IPS-15b (cell line): ENCODE data around the gene TIAL1.
A peak's percentile ranks its signal among the peaks of the same experiment; 100 is the strongest.

Experiments used
- H3K27me3 ChIP-seq: one replicate; pipeline ENCODE4 v1.6.1; 2013; ENCODE audit warnings: low read length; ENCODE audit not compliant: control insufficient read depth, insufficient read depth
- H3K36me3 ChIP-seq: one replicate; pipeline ENCODE4 v1.6.1; 2013; ENCODE audit warnings: low read length; ENCODE audit not compliant: control insufficient read depth, insufficient read depth
- H3K4me1 ChIP-seq: one replicate; pipeline ENCODE4 v1.6.1; 2013; ENCODE audit warnings: mild to moderate bottlenecking, low read length; ENCODE audit not compliant: control insufficient read depth, insufficient read depth
- H3K4me3 ChIP-seq: one replicate; pipeline ENCODE4 v1.5.1; 2013; ENCODE audit warnings: low read depth, low read length
- H3K9ac ChIP-seq: one replicate; pipeline ENCODE4 v1.6.1; 2013; ENCODE audit warnings: low read depth, mild to moderate bottlenecking, low read length
- H3K9me3 ChIP-seq: one replicate; pipeline ENCODE4 v1.6.1; 2013; ENCODE audit warnings: mild to moderate bottlenecking, low read length; ENCODE audit not compliant: control insufficient read depth, insufficient read depth

TIAL1 gene

GRCh38 chr10:119543814-119544642, 52.7 kb downstream of the TIAL1 start:
- peaks cover 3% of the 10 kb centered on the region for H3K4me1 ChIP-seq
- H3K27me3 ChIP-seq: peaks cover 25% of the 10 kb centered on the region
- no peaks in the 10 kb centered on the region for H3K9me3 ChIP-seq
- H3K9ac ChIP-seq: no peak overlapping the region
- peak overlapping the region; percentile 76 for H3K4me3 ChIP-seq
- H3K36me3 ChIP-seq: no peaks in the 10 kb centered on the region

- H3K27me3 ChIP-seq: peaks cover 25% of the 10 kb centered on the region
- peak overlapping the region; percentile 76 for H3K4me3 ChIP-seq
- H3K36me3 ChIP-seq: no peaks in the 10 kb centered on the region
- no peaks in the 10 kb centered on the region for H3K9me3 ChIP-seq
- no peak overlapping the region for H3K9ac ChIP-seq
- peaks cover 3% of the 10 kb centered on the region for H3K4me1 ChIP-seq
Measured at GRCh38 chr10:119542988-119543813, 53.6 kb downstream of the TIAL1 start.

DNA sequence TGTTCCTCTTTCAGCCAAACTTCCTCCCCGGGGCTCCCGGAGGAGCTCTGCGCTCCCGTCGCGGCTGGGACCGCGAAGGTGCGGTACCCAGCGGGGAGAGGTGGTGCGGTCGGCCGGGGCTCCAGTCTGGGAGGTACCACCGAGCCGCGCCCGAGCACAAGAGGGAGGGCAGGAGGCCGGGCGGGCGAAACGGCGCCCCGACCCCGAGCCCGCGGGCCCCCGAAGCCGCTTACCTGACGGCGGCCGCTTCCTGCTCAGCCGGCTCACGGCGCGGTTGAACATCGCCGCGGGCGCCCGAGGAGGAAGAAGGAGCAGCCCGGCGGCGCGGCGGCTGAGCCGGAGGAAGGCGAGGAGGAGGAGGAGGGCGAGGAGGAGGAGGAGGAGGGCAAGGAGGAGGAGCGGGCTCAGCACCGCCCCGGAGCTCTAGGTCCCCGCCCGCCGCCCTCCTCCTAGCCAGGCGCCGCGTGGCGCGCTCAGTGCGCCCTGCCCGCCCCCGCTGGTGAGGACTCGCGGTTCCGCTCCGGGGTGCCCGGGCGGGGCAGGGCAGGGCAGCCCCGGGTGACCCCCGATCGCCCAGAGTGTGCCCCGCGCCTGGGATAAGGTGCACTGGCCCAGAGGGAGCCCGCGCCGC, 54.3 kb downstream of the TIAL1 start, which contains the start of gene RGS10:
TSS of gene RGS10 (minus strand) at position 363 of the 631 bp plus-strand sequence. CDS start at position 282, 81 bp downstream.
- Histone ChIP-seq H3K9ac (no peak within 1 kb of the TSS), H3K27me3 (peaks cover 25% of the 10 kb centered on the region), H3K4me1 (peaks cover 3% of the 10 kb centered on the region), H3K36me3 (no peaks in the 10 kb centered on the region), H3K4me3 (peak within 1 kb of the TSS; percentile 76), H3K9me3 (no peaks in the 10 kb centered on the region)

- peaks cover 25% of the 10 kb centered on the region for H3K27me3 ChIP-seq
Measured at GRCh38 chr10:119541459-119542356, 55.1 kb downstream of the TIAL1 start.

GRCh38 chr10:119541046-119541445, 55.7 kb downstream of the TIAL1 start:
- Histone ChIP-seq H3K9ac (no peak overlapping the region), H3K4me3 (peak overlapping the region; percentile 76), H3K9me3 (no peaks in the 10 kb centered on the region), H3K36me3 (no peaks in the 10 kb centered on the region), H3K4me1 (peaks cover 3% of the 10 kb centered on the region), H3K27me3 (peaks cover 25% of the 10 kb centered on the region)

More at GRCh38 chr10:119541459-119542356, 55.1 kb downstream of the TIAL1 start:
- Histone ChIP-seq H3K4me1 (peaks cover 3% of the 10 kb centered on the region), H3K36me3 (no peaks in the 10 kb centered on the region), H3K9me3 (no peaks in the 10 kb centered on the region), H3K9ac (no peak overlapping the region), H3K4me3 (peak overlapping the region; percentile 76)

GRCh38 chr10:119540038-119540437, 56.7 kb downstream of the TIAL1 start:
- H3K4me1 ChIP-seq: peaks cover 3% of the 10 kb centered on the region
- H3K9ac ChIP-seq: no peak overlapping the region
- H3K36me3 ChIP-seq: no peaks in the 10 kb centered on the region
- H3K4me3 ChIP-seq: no peak overlapping the region
- H3K27me3 ChIP-seq: peaks cover 25% of the 10 kb centered on the region
- no peaks in the 10 kb centered on the region for H3K9me3 ChIP-seq

DNA sequence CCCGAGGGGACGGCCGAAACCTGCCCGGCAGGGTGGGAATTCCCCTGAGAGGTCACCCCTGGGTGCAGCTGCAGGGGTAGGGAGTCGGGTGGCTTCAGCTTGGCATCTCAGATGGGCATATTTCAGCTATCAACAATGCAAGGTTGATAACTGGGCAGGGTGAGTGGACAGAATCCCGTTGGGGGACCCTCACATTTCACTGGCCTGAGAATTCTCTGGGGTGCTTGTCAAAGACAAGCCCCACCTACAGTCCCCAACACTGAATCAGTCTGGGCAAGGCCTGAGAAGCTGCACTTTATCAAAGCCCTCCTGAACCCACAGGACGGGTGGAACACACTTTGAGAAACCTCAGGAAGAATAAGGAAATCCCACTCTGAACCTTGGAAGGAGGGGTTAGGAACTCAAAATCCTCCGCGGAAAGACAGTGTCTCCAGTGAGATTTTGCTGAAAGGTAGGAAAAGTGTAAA, 57.4 kb downstream of the TIAL1 start:
- peaks cover 25% of the 10 kb centered on the region for H3K27me3 ChIP-seq
- H3K9ac ChIP-seq: no peak overlapping the region
- no peak overlapping the region for H3K4me3 ChIP-seq
- H3K4me1 ChIP-seq: peaks cover 3% of the 10 kb centered on the region
- no peaks in the 10 kb centered on the region for H3K36me3 ChIP-seq
- no peaks in the 10 kb centered on the region for H3K9me3 ChIP-seq

DNA sequence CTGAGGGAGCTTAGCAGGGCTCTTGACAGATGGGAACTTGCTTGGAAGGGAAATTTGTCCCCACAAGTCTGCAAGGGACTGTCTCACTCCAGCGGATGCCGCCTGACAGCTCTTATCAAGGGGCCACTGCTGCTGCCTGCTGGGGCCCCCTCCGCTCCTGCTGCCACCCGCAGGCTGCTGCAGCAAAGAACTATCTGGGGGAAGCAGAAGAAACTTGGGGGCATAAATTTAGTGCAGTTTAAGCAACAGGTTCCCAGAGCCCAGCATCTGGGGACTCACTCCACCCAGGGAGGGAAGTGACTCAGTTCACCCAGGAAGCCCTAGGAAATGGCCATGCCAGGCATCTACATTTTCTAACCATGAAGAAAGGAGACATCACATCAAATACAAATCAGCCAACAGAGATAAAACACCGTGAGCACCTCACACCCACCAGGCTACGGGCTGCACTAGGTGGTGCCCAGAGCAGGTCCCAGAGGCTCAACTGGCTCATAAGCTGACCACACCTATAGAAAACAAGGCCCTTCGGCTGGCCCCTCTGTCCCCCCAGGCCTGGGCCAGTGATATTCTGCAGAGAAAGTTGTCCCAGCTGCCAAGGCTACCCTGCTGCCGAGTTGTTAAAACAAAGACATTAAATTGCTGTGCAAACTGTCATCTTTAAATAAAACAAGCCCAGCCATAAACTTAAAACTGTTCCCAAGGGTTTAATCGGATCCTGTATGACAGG, 58.0 kb downstream of the TIAL1 start:
- Histone ChIP-seq H3K27me3 (peaks cover 25% of the 10 kb centered on the region), H3K4me3 (no peak overlapping the region), H3K9ac (no peak overlapping the region), H3K36me3 (no peaks in the 10 kb centered on the region), H3K9me3 (no peaks in the 10 kb centered on the region), H3K4me1 (peaks cover 3% of the 10 kb centered on the region)

DNA sequence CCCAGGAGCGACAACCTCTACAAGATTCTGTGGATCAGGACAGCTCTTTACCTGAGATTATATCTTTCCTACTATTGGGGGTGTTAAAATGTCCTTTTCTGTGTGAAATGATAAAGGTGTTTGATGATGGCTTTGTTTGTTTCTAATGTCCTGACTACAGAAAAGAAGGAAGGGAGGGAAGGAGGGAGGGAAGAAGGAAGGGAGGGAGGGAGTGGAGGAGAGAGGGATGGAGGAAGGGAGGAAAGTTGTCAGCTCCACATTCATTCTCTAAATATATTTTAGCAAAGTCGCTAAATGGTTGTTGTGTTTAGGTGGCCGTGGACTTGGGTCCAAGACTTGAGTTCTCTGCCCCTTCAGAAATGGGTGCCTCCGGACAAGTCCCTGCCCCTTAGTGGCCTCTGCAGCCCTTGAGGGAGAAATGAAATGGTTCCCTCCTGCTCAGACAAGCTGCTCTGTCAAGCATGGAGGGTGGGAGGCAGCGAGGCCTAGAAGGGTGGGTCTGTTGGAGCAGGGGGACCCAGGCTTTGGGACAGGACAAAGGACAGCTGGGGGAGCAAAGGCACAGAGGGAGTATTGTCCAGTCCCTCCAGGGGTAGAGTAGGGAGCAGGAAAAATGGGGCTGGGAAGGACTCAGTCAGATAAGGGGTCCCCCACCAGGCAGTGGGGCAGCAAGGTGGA, 58.7 kb downstream of the TIAL1 start:
- Histone ChIP-seq H3K36me3 (no peaks in the 10 kb centered on the region), H3K9ac (no peak overlapping the region), H3K4me1 (peaks cover 3% of the 10 kb centered on the region), H3K9me3 (no peaks in the 10 kb centered on the region), H3K4me3 (no peak overlapping the region), H3K27me3 (peaks cover 25% of the 10 kb centered on the region)

DNA sequence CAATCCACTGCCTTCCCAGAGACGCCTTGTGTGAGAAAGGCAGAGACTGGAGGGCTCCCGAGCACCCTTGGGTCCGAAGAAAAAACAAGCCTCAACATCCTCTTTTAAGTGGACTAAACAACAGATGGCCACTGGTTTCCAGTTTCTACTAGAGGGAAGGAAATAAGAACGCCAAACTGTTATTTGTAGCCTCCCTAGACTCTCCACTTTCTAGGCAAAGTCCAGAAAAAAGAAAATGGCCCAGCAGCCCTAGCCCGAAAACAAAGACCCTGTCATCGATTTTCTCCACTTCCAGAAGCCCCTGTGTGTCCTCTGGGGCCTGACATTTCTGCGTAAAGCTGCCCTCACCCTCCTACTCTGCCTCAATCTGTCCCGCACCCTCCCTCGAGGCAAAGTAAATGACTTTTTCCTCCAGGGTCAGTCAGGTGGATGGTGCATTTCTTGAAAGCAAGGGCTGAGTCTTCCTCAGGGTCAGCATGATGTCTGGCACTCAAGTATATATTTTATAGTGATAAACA, 60.2 kb downstream of the TIAL1 start:
- H3K36me3 ChIP-seq: no peaks in the 10 kb centered on the region
- peaks cover 2% of the 10 kb centered on the region for H3K4me1 ChIP-seq
- no peaks in the 10 kb centered on the region for H3K9me3 ChIP-seq
- no peak overlapping the region for H3K4me3 ChIP-seq
- H3K9ac ChIP-seq: no peak overlapping the region
- H3K27me3 ChIP-seq: peaks cover 18% of the 10 kb centered on the region
